GM19043 (cell line): ENCODE data around the gene ATP11C.
"Not testable (repeated sequence)": the region's sequence is repeated elsewhere in the genome, so short reads cannot be mapped to it uniquely, and the experiment has no call there.

Experiments used
- ATAC-seq: cut with Tn5 transposase; IDR thresholded peaks from one replicate; pipeline ENCODE4 v1.9.1; 2021; ENCODE audit warnings: low read depth; ENCODE audit not compliant: unreplicated experiment

Gene ATP11C

GRCh38 chrX:139929876-139930275 lies 3.0 kb downstream of the ATP11C start:
- no peak for ATAC-seq

- no peak for ATAC-seq
These were observed 8.2 kb downstream of the ATP11C start for GRCh38 chrX:139924696-139925095.

- no peak for ATAC-seq
These were observed 8.7 kb downstream of the ATP11C start for GRCh38 chrX:139924069-139924695.

GRCh38 chrX:139921142-139921541 lies 11.7 kb downstream of the ATP11C start:
- ATAC-seq, result not testable (repeated sequence)

GRCh38 chrX:139920316-139920715 lies 12.5 kb downstream of the ATP11C start:
- no peak for ATAC-seq

GRCh38 chrX:139914421-139914820 lies 18.4 kb downstream of the ATP11C start:
- no peak for ATAC-seq

GRCh38 chrX:139909712-139910111 lies 23.1 kb downstream of the ATP11C start:
- no peak for ATAC-seq

- ATAC-seq, result no peak
These were observed 25.8 kb downstream of the ATP11C start for GRCh38 chrX:139907078-139907477.

GRCh38 chrX:139905743-139906142 lies 27.1 kb downstream of the ATP11C start:
- no peak for ATAC-seq

GRCh38 chrX:139905051-139905450 lies 27.8 kb downstream of the ATP11C start:
- no peak for ATAC-seq

GRCh38 chrX:139903210-139903609 lies 29.6 kb downstream of the ATP11C start:
- no peak for ATAC-seq

GRCh38 chrX:139902559-139902958 lies 30.3 kb downstream of the ATP11C start:
- ATAC-seq, result no peak

GRCh38 chrX:139898334-139898733 lies 34.5 kb downstream of the ATP11C start:
- ATAC-seq, result no peak

GRCh38 chrX:139892512-139892911 lies 40.3 kb downstream of the ATP11C start:
- no peak for ATAC-seq

GRCh38 chrX:139890991-139891700 lies 41.7 kb downstream of the ATP11C start:
- no peak for ATAC-seq

GRCh38 chrX:139889760-139890159 lies 43.1 kb downstream of the ATP11C start:
- ATAC-seq, result no peak

GRCh38 chrX:139883984-139884383 lies 48.9 kb downstream of the ATP11C start:
- ATAC-seq, result no peak

- ATAC-seq, result no peak
These were observed 50.6 kb downstream of the ATP11C start for GRCh38 chrX:139882299-139882698.

- ATAC-seq, result no peak
These were observed 51.3 kb downstream of the ATP11C start for GRCh38 chrX:139881572-139881971.

- ATAC-seq, result no peak
These were observed 51.7 kb downstream of the ATP11C start for GRCh38 chrX:139881130-139881529.

- ATAC-seq, result no peak
These were observed 55.0 kb downstream of the ATP11C start for GRCh38 chrX:139877710-139878414.

- ATAC-seq, result no peak
These were observed 57.0 kb downstream of the ATP11C start for GRCh38 chrX:139875841-139876240.
